ENCODE measurements around the gene DACH1.
"Not testable (repeated sequence)": the region's sequence is repeated elsewhere in the genome, so short reads cannot be mapped to it uniquely, and the experiment has no call there.

DACH1 gene

DNA sequence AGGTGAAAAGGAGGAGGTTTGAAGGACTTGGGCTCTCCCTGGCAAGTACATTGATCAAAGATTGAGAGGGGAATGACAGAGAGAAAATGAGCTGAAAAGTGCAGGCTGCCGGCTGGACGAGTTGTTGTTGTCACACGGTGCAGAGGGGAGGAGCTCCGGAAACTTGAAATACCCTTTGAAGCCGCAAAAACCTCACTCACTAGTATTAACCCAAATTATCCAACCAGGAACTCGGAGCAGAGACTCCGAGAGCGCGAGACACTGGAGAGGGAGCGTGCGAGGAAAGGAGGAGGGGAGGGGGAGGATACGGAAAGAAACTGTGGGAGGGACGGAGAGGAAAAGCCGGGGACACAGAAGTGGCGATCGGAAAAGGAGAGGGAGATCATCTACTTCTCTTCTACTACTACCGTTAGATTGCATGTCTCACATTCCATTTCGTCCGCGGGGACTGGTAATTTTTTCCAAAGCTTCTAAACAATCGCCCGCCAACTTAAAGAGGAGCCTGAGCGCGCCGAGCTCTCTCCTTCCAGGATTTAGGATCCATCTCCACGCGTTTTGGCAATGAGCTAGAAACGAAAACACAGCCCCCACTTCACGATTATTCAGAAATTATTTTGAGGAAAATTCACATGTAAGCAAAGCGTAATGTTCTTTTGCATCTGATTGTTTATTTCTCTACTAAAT lies at the start of gene DACH1:
TSS of gene DACH1 (minus strand) at position 74 of the 684 bp plus-strand sequence.
- DNase-seq = peak in 8 of 51 donors; percentile 1 to 47 (median 18)

DNA sequence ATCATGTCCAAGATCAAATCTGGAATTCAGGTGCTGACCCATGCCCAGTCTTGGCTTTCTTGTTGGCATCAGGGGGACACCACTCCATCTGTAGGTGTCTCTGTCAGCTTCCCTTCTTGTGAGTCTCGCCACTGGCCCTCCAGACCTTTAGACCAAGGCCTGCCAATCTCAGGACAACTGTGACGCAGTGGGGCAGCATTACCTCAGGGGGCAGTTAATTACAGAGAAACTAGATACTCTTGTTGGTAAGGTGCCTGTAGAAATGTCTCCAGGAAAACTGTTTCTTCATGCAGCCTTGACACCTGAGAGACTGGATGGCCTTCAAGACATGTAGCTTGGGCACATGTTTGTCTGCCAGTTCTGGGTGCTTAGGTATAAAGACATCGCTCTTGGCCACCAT lies 46.7 kb upstream of the DACH1 start:
- no peak for DNase-seq

DNA sequence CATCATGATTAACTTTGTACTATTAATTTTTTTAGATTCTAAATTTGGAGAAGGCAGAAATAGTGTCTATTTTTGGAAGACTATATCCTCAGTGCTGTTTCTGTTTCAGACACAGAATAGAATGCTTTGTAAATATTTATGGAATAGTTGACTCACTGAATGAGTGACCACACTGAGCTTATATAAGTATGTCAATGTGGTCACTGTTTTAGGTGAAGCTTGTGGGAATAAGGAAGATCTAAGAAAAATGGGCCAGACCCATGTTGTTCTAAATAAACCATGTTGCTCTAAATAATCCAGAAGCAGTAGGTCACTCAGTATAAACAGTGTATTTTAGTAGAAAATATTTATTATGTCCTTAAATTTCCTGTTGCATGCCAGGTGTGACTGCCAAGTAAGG lies 45.5 kb upstream of the DACH1 start:
- DNase-seq = no peak

DNA sequence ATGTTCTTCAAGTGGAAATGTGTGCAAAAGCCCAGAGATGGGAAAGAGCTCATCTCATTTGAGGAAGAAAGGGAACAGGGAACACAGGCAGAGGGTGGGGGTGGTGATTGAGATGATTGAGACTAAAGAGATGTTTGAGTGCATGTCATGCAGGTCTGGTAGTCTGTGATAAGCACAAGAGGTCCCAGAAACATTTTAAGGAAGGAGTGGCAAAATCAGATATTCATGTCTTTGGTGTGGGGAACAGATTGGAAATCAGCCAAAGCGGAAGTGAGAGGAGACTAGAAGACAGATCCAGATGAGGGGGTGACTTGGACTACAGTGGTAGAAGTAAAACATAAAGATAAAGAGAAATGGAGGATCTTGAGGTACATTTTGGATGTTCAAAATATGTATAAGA lies 39.4 kb upstream of the DACH1 start:
- no peak for DNase-seq

DNA sequence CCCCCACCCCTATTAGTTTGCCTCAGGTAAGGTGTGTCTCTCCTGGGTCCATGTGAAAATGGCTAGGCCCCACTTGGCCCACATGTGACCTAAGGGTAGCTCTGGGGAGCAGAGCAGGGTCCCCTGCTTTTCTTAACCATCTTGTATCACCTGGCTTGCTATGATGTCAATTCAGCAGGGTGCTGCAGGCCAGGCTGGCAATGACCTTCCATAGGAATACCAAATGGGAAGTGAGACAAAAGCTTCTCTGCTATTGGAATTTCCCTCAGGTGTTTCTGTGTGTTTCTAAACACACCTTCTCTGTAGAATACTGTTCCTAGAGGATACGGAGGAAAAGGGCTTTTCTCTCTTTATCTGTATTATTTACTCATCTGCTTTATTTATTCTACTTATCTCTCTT lies 35.7 kb upstream of the DACH1 start:
- DNase-seq = no peak

DNA sequence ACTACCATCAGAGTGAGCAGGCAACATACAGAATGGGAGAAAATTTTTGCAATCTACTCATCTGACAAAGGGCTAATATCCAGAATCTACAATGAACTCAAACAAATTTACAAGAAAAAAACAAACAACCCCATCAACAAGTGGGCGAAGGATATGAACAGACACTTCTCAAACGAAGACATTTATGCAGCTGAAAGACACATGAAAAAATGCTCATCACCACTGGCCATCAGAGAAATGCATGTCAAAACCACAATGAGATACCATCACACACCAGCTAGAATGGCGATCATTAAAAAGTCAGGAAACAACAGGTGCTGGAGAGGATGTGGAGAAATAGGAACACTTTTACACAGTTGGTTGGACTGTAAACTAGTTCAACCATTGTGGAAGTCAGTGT lies 26.5 kb upstream of the DACH1 start:
- not testable (repeated sequence) for DNase-seq

DNA sequence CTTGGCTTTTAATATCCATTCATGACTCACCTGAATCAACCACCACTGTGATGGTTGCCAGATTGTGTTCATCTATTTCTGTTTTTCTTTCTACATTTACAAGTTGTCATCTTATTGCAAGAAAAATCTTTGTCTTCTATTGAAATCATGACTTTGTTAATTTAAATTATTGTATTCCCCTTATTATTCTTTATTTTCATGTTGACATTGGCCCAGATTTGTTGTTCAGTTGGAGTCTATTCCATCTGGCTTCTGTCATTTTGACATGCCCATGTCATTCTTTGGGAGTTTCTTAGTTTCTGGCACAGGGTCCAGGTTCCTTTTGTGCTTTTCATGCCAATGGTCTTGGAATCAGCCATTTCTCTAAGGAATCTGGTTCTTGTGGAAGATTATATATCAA lies 19.9 kb upstream of the DACH1 start:
- no peak for DNase-seq

DNA sequence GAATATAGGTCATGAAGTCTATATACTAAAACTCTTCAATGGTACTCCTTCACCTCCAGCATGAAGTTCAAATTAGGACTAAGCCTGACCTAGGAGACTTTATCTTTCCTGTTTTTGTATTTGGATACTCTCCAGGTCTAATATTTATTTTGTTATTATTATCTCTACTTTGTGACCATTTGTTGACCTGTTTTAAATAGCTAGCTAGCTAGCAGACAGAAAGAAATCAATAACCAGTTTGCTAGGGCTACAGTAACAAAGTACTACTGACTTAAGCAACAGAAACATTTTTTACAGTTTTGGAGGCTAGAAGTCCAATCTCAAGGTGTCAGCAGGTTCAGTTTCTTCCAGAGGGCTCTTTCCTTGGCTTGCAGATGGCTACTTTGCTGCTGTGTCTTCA lies 15.1 kb upstream of the DACH1 start:
- no peak for DNase-seq

DNA sequence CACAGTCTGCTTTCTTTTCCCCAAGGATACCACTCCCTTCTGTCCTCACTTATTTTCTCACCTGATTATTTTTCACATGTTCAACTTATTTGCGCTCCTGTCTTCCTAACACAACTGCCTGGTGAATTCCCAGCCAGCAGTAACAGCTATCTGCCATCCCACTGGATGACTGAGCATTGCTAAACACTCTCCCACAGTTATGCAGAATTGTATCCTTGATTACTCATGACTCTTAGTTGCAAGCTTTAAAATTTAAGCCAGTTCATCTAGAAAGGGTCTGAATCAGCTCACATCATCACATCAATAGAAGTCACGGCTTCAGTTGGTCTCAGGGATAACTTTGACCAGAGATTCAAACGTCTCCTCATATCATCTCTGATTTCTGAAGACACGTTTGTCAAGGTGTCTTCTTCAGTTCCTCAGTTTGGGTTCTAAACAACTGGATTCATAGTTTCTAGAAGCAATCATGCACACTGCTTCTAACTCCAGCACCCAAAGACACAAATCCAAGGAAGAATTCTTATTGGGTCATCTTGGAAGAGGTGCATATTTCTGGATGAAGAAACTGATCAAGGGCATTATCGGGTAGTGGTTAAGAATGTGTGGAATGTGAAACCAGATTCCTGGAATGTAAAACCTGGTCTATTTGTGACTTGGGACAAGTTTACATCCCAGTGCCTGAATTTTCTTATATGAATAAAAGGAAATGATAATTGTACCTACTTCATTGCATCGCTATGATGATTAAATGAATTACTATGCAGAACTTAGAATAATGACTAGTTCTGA lies 13.9 kb upstream of the DACH1 start:
- DNase-seq = no peak

DNA sequence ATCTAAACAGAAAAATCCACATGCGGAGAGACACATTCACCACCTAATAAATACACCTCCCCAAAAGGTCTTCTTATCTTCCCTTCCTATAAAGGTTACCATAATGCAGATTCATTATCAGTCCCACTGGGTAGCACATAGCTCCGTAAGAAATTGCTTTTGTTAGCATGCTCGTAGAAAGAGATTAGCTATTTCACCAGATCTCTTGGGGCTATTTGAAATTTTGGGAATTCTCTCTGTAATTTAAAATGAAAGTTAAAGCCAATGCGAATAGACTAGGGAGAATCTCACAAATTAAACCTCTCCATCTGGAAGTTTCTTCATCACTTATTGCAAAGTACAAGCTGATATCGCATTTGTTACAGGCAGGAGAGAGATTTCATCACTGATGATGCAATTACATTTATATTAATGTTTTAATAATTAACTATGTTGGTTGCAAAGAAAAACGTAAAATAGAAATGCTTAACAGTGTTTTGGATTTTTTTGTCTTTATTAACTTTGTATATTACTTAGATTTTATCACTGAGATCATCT lies 12.9 kb upstream of the DACH1 start:
- no peak for DNase-seq

DNA sequence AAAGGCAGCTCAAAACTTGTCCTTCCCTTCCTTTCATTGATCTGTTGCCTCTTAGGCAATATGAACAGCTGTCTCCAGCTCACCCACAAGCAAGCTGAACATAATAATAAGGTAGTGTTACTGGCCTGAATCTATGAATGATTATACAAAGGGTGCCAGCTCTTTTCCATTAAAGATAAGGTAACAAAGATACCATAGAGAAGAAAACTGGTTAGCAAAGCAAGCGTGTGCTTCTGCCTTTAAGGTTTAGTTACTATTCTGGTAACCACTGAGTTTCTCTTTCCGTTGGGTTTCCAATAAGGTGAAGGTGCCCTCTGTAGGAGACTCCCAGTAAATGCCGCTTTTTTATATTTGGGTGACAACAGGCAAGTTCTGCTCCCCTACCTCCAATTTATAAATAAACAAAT lies 12.1 kb upstream of the DACH1 start:
- DNase-seq = peak in 1 of 51 donors; percentile 32

DNA sequence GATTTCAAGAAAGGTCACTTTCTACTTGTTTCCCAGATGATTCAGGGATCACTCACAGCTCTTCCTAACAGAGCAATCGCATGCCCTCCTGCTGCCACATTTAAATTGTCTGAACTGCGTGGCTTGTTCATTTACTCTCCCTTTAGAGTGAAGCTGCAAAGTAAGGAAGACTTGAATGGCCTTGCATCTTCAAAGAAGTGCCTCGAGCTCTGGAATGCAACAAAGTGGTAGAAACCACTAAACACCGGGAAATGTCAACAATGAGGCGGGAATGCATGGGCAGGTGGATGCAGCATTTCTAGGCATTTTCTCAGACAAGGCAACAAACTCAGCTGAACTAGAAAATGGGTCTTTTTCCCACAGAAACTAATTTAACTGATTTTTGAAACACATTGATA lies 10.3 kb upstream of the DACH1 start:
- DNase-seq = no peak

DNA sequence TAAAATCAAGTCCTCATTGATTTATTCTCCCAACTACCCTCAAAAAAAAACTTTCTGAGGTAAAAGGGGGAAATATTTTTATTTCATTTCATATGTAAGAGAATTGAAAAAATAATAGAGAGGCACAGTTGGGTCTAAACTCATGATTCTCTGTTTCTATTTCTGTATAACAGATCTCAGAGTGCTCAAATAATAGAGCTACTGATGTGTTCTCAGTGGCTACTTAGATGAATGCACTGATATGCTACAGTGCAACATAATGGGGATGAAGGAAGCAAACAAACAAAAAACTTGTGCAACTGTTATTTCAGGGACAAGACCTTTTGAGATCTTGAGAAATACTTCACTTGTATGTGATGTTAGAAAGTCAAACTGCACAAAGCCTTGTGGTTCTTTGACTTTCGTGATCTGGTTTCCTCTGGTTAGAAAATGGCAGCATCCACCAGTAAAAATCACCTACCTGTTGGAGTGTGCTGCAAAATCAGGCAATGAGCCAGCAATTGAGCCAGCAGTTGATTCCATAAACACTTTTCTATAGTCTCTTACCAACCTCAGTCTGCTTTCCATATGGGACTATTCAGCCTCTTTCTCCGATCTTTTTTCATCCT lies 9.7 kb upstream of the DACH1 start:
- no peak for DNase-seq

DNA sequence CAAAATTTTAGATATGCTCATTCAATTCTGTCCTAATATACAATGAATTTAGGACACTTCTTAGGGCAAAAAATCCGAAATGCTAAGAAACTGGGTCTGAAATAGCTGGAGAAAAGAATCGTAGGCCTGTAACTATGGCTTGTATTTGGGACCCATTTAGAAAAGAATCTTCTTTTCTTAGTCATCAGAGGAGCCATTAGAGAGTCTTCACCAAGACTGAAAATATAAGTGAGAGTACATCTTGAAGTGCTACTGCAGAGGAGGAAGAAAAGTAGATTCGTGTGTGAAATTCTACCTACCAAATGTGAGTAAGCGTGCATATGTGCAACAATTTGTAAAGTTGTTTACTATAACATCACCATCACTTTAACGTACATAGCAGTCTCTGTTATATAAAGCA lies 8.8 kb upstream of the DACH1 start:
- no peak for DNase-seq

DNA sequence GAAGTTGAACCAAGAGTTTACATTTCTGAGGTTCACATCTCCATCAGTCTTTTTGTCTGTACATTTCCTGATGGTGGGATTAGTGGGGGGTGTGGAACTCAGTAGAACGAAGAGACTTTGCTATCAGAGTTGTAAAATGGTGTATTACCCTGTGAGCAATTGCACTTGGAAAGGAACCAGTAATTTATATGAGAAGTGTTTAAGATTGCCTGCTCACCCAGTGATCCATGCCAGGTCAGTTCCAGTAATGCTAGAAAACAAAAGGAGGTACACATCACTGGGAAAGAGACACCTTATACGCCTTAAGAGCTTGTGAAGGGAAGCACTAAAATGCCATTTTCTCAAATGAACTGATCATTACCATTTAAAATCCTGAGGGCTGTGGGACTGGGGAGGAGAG lies 7.5 kb upstream of the DACH1 start:
- DNase-seq = no peak

DNA sequence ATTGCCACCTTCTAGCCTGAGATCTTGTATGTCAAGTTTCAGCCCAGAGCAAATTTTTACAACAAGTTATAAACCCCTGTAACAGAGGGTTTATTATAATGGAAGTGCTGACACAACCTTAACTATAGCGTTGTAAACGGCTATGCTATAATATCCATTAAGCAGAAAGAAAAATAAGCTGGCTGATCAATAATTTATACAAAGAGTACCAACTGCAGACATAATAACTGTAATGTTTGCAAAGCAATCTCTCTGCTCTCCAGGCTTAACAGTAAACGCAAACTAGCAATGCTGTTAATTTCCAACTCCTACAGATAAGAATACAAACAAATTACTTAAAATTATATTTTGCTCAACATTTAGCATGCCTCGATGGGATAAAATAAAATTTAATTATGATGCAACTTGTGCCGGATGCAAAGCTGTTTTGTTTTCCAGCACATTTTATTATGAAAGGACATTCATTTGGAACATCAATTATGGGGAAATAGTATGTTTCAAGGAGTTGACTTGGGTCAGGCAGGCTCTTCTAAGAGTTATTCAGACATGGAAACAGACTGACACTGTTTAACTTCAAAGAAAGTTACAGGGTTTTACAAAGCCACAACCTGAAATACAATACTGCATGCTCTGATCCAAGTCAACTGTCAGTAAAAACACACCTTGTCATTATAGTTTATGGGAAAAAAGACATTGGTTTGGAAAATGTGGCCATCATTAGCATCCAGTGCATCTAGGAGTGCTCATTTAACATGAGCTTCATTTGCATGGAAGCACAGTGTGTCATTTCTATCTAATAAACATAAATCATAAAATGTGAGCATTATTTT lies 6.6 kb upstream of the DACH1 start:
- DNase-seq = no peak

DNA sequence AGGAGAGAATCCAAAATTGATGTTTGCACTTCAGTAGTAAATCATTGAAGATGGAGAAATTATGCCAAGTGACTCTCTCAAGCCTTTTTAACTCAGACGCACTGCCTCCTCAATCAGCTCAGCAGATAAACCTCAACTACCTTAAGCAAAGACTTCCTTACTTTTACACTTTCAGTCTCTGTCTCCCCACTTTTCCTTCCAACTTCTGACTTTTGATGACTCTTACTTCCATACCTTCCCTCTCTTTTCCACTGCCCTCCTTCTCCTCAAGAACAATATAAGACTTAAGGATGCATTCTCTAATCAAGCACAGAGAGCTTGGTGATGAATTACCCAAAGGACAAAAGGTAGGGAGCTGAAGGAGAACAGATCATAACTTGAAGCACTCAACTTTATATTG lies 4.8 kb upstream of the DACH1 start:
- no peak for DNase-seq

DNA sequence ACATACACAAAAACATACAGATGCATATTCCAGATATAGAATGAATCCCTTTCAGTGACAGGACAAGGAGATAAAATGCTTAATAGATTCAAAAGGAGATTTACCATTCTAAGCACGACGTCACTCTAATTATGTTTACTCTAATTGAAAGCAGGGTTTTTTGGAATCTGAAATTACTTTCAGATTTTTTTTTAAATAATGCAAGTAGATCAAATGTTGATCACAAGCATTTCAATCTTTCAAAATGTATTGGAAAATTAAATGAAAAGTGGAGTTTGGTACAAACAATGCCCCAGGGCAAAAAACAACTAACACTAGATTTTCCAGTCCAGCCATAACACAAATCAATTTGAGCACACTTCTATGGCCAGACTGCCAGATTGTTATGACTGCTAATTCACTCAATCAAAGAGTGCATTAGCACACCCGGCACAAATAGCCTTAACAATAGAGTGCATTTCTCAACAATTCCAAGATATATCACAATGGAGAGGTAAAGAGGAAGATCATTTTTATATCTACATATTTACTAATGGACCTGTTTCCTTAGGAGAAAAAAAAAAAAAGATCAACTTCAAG lies 4.3 kb upstream of the DACH1 start:
- DNase-seq = no peak

DNA sequence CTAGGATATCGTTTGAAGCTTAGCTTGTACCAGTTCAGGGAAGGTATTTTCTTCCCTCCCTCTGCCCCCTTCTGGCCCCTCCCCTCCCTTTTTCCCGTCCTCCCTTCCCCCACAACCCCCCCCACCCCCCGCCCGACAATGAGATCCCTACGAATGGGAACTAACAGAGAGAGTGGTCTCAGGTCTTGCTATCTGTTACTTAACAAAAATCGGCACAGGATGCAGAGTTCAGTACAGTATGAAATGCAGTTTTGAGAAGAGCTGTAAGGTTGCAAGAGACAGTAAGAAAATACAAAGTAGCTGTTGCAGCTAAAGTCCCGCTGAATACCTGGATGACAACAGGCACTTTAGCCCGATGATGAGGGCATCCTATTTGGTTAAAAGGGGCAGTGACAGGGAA lies 3.1 kb upstream of the DACH1 start:
- DNase-seq = no peak

DNA sequence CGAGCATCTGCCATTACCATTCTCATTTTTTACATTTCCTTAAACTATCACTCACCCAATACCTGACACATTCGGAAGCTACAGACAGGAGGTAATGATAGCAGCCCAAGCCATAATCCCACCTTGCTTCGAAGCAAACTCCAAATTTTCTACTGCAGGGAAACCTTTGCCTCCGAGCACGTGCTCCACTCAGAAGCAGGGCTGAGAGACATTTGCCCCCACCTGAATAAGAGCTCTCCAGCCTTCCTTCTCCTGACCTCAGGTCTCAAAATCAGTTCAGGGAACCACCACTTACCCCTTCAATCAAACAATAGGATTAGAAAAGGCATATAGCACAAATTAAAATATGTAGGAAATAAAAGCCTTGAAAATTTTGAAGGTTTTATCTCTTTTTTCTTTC lies 2.3 kb upstream of the DACH1 start:
- no peak for DNase-seq
